Tibial artery (tissue), 4 donors: Measurements from ENCODE around the gene ZNHIT3.

ENCODE experiments used
- DNase-seq, 2 donors: peaks; one replicate each; pipeline ENCODE4 v3.0.0-alpha.2; 2019
- H3K27ac ChIP-seq, 2 donors: fragments of 200-600 bp; sonication (generic) in 1 of 2; 1 replicate in 1 of 2; 2 replicates in 1 of 2; pipeline ENCODE4 v1.5.1; 2018 to 2019; ENCODE audit warnings: mild to moderate bottlenecking in 1 of 2
- H3K27me3 ChIP-seq, 2 donors: fragments of 200-600 bp; sonication (generic) in 1 of 2; one replicate each; pipeline versions ENCODE4 v1.5.1 to v1.6.0; 2016 to 2019
- H3K36me3 ChIP-seq, 3 donors: fragments of 200-600 bp; sonication (generic) in 2 of 3; one replicate each; pipeline ENCODE4 v1.5.1; 2016 to 2019; ENCODE audit warnings: mild to moderate bottlenecking in 2 of 3
- H3K4me1 ChIP-seq, 4 donors: fragments of 200-600 bp; sonication (generic) in 2 of 4; 1 replicate in 3 of 4; 2 replicates in 1 of 4; pipeline ENCODE4 v1.5.1; 2016 to 2019
- H3K4me3 ChIP-seq, 2 donors: fragments of 200-600 bp; sonication (generic) in 1 of 2; 1 replicate in 1 of 2; 2 replicates in 1 of 2; pipeline ENCODE4 v1.5.1; 2018 to 2019; ENCODE audit warnings: mild to moderate bottlenecking in 2 of 2
- H3K9me3 ChIP-seq, 3 donors: fragments of 200-600 bp; sonication (generic) in 1 of 3; one replicate each; pipeline ENCODE4 v1.5.1; 2016 to 2019
- CTCF ChIP-seq, 2 experiments: fragments of 200-600 bp in 1 of 2; fragments of 450-650 bp in 1 of 2; IDR thresholded peaks; one replicate each; pipeline ENCODE4 v1.5.1; 2017 to 2019; ENCODE audit warnings: antibody characterized with exemption in 2 of 2, mild to moderate bottlenecking in 1 of 2, moderate library complexity in 1 of 2
- intact Hi-C: fragments of 100-400 bp; cut with DNase I; formaldehyde crosslinking; loops from one replicate; pipeline ENCODE4 v1.15.0; 2023; ENCODE audit warnings: low total_unique reads

ZNHIT3 gene

GRCh38 chr17:36542755-36543154 is 56.3 kb downstream of the ZNHIT3 start:
- no peak for DNase-seq
- Histone ChIP-seq H3K4me1 (peaks cover 0 to 31% (median 24%) of the 10 kb centered on the region in 4 donors), H3K4me3 (no peak overlapping the region), H3K36me3 (peaks cover 0 to 4% (median 0%) of the 10 kb centered on the region in 3 donors), H3K27ac (no peak overlapping the region), H3K9me3 (no peaks in the 10 kb centered on the region), H3K27me3 (no peaks in the 10 kb centered on the region)
- intact Hi-C loops: no loop called here
- no peak for TF ChIP-seq CTCF (IDR thresholded peaks at IDR 0.05)

- DNase-seq: peak; percentile 31 to 72
- no peaks in the 10 kb centered on the region for H3K9me3 ChIP-seq
- intact Hi-C loops: no loop called here
- peak overlapping the region; percentile 98 to 99 for H3K27ac ChIP-seq
- peaks cover 0 to 4% (median 0%) of the 10 kb centered on the region in 3 donors for H3K36me3 ChIP-seq
- peak overlapping the region; percentile 82 to 97 for H3K4me3 ChIP-seq
- no peak for TF ChIP-seq CTCF (IDR thresholded peaks at IDR 0.05)
- peaks cover 0 to 42% (median 35%) of the 10 kb centered on the region in 4 donors for H3K4me1 ChIP-seq
- H3K27me3 ChIP-seq: no peaks in the 10 kb centered on the region
Observed at GRCh38 chr17:36544044-36544306, 57.5 kb downstream of the ZNHIT3 start.

- Histone ChIP-seq H3K27me3 (no peaks in the 10 kb centered on the region), H3K4me3 (peak within 1 kb of the TSS; percentile 82 to 97), H3K36me3 (peaks cover 0 to 4% (median 0%) of the 10 kb centered on the region in 3 donors), H3K9me3 (no peaks in the 10 kb centered on the region), H3K27ac (peak within 1 kb of the TSS; percentile 98 to 99), H3K4me1 (peaks cover 0 to 45% (median 35%) of the 10 kb centered on the region in 4 donors)
- no peak for TF ChIP-seq CTCF (IDR thresholded peaks at IDR 0.05)
- DNase-seq: peak; percentile 85 to 96
- intact Hi-C loops: loop anchor here (5.0 kb wide), 1 partner anchor 48 kb away; the partner anchor contains the start of gene DHRS11
Observed at GRCh38 chr17:36544307-36545076, 58.0 kb downstream of the ZNHIT3 start, which contains the start of gene GGNBP2. Gene GGNBP2, plus strand, starts transcription at chr17:36544919. Its CDS starts 806 bp downstream, at chr17:36545725.

GRCh38 chr17:36545077-36545464 is 58.6 kb downstream of the ZNHIT3 start:
- no peak for DNase-seq
- H3K27me3 ChIP-seq: no peaks in the 10 kb centered on the region
- H3K9me3 ChIP-seq: no peaks in the 10 kb centered on the region
- no peak for TF ChIP-seq CTCF (IDR thresholded peaks at IDR 0.05)
- peaks cover 0 to 4% (median 0%) of the 10 kb centered on the region in 3 donors for H3K36me3 ChIP-seq
- peaks cover 0 to 51% (median 35%) of the 10 kb centered on the region in 4 donors for H3K4me1 ChIP-seq
- H3K4me3 ChIP-seq: peak overlapping the region; percentile 82 to 97
- peak overlapping the region; percentile 98 to 99 for H3K27ac ChIP-seq
- intact Hi-C loops: loop anchor here (5.0 kb wide), 1 partner anchor 47 kb away; the partner anchor contains the start of gene DHRS11
